NCI-H69 (cell line): ENCODE measurements around the gene FAM227A.
"Not testable (repeated sequence)": the region's sequence is repeated elsewhere in the genome, so short reads cannot be mapped to it uniquely, and the experiment has no call there.

ENCODE experiments used
- DNase-seq: peaks from one replicate; lab custom pipeline; 2025; lab: John Stamatoyannopoulos, UW

FAM227A gene

DNA sequence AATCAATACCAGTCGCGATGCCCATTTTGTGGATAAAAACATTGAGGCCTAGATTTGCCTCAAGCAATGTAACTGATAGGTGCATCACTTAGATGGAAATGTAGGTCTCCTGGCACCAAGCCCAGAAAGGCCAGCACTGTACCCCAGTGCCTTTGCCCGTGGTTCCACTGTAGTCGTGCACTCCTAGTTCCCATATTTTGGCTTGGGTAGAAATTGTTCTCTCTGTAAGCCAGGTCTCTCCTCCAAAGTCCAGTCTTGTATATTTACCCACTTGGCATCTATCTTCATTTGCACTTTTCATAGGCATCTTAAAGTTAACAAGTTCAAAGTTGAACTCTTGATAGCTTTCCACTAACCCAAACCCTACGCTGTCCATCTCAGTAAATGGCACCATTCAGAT is 44.6 kb downstream of the FAM227A start:
- DNase-seq, result no peak

DNA sequence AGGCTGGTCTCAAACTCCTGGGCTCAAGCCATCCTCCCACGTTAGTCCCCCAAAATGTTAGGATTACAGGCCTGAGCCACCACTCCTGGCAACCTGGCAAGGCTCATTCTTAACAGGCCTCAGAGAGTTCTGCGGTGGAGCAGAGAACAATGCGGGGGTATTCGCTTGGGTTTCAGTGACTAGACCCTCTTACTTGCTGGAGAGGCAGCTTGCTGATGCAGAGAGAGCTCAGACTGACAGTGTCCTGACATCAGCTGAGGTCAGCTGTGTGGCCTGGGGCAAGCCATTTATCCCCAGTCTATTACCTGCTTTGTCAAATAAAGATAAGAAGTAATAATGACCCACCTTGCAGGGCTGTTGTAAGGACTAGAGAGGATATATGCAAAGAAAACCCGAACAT is 46.0 kb downstream of the FAM227A start:
- no peak for DNase-seq

DNA sequence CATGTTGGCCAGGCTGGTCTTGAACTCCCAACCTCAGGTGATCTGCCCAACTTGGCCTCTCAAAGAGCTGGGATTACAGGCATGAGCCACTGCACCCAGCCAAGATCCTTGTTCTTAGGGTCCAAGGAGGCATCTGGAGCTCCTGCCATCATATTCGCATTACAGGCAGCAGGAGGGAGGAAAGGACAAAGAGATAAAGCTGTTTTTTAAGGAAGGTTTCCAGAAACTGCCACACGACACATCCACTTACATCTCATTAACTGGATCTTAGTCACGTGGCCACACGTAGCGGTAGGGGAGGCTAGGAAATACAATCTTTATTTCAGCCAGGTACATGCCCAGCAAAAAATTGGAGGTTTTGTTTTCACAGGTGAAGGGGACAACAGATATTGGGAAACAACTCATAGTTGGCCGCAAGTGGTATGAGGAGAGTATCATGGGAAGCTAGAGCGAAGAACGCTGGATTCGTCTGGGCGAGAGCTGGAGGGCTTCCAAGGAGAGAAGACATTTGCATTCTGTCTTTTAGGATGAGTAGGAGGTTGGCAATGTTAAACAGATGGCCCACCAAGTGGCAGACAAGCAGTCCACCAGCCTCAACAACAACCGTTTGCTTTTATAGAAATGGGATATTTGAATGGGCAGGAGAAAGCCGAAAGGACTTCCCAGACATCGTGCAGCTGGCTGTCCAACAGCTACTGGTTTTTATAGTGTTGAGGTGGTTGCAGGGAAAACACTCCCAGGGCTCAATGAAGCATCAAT is 47.0 kb downstream of the FAM227A start:
- DNase-seq, result no peak

DNA sequence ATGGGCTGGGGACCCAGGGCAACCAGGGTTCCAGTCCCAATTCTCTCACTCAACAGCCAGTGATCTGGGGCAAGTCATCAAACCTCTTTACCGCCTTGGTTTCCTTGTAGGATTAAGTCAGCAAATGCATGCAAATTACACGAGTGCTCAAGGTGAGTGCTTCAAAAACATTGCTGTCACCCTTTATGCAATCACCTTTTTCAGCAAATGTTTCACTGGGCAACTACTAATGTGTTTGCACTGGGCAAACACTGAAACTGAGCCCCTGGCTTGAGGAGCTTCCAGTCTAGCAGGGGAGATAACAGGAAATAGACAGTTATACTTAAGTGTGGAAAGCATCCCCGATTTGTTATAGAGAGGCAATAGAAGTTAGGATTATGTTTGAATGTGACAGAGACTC is 48.5 kb downstream of the FAM227A start:
- peak; percentile 79 for DNase-seq

DNA sequence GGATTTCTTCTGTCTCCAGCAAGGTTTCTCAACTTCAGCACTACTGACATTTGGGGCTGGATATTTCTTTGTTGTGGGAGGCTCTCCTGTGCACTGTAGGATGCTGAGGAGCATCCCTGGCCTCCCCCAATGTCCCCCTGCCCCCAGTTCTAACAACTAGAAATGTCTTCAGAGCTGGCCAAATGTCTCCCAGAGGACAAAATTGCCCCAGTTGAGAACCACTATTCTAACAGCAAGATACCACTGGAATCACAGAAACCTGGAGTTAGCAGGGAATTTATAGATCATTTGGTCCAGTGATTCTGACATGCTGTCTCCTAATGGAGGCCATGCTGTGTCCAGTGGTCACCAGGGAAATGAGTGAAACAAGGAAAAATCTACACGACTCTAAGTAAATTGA is 54.0 kb downstream of the FAM227A start:
- no peak for DNase-seq

DNA sequence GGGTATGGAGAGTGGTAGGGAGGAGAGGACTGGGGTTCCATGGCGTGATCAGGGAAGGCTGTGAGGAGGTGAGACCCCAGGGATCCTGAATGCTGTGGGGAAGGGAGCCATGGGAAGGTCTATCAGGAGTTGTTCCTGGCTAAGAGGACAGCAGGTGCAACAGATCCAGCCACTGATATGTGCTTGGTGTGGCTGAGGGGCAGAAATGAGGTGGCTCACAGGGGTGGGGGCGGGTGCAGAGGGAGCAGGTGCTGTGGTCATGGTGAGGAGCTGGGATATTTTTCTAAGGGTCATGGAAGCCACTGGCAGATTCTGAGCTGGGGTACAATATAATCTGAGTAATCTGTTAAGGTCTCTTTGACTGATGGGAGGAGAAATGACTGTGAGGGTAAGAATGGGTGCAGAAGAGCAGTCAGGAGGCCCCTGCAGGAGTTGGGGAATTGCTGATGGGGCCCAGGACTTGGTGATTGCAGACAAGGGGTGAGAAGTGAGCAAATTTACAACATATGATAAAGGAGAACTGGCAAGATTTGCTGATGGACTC is 54.9 kb downstream of the FAM227A start:
- DNase-seq, result no peak

DNA sequence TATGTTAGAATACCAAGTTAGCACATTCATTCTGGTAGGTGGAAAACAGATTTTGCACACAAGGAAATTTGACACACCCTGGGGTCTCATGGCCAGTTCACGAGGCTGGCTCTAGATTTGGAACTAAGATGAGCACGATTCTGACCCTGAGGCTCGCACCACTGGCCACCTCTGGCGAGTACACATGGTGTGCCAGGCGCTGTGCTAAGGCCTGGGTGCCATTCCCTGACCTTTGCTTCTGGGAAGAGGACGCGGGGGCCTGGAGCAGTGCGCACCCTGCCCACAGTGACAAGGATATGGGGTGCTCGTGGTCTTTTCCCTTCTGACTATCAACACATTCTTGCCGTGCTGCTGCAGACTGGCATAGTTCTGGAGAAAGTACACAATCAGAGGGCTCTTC is 56.7 kb downstream of the FAM227A start:
- no peak for DNase-seq

DNA sequence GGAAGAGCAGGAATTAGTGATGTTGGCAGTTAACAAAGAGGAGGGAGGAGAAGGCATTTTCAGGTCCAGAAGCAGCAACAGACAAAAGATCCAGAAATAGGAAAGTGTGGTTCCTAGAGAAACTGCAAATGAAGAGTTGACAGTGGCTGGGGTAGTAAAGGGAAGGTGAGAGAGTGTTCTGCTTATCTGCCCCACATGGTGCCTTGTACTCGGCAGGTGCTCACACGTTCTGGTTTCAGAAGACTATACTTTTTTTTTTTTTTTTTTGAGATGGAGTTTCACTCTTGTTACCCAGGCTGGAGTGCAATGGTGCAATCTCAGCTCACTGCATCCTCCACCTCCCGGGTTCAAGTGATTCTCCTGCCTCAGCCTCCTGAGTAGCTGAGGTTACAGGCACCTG is 73.3 kb downstream of the FAM227A start:
- DNase-seq, result not testable (repeated sequence)

DNA sequence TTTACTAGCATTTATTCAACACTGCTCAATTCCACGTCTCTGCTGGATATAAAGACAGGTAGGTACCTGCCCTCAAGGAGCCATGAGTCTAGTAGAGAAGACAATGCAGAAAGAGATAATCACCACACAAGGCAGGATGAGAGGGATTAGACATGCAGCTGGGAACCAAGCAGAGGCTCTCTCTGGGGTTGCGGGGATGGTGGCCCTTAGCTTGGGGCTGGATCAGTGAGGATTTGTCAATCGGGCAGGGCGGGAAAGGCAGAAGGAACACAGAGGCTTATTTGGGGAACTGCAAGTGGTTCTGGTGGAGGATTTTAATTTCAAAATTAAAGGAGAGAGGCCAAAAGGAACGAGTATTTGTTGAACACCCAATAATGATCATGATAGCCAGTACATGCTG is 77.7 kb downstream of the FAM227A start:
- no peak for DNase-seq

DNA sequence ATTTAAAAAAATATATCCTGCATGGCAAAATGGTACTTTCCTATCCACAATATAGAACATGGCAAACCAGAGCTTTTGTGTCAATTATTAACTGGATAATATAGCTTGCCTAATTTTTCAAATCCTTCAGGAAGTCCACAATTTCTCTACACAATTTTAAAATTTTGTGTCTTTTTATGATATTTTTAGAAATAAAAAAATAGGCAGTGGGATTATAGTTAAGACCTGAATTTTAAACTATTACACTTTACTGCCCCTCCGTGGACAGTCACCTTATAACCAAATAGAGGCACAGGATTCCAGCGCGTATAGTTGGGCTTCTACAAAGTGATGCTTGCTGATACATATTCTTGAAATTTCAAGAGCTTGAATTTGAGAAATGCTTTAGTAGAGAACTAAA is 84.1 kb downstream of the FAM227A start:
- DNase-seq, result peak; percentile 69

DNA sequence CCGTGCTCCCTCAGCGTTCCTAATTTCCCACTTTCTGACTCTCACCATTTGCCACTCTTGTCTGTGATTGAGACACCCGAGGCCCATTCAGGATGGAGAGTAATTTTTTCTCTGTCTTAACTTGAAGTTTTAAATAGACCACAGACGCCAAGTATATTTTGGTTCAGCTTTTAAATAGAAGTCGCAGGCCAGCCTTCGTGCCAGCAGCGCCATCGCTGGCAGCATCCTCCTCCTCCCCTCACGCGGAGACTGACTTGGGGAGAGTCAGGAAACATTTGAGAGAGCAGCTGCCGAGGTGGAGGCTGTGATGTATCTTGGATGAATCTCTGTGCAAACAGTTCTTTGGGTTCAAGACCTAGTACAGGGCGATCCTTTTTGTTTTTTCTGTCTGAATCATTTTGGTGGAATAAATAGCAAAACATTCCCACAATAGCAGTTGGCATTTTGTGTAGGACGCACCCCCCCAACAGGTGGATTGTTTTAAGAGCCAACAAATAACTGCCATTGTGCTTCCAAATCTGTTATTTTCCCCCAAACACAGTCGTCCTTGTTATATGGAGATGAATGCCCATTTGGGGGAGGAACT is 85.3 kb downstream of the FAM227A start:
- DNase-seq, result peak; percentile 80

DNA sequence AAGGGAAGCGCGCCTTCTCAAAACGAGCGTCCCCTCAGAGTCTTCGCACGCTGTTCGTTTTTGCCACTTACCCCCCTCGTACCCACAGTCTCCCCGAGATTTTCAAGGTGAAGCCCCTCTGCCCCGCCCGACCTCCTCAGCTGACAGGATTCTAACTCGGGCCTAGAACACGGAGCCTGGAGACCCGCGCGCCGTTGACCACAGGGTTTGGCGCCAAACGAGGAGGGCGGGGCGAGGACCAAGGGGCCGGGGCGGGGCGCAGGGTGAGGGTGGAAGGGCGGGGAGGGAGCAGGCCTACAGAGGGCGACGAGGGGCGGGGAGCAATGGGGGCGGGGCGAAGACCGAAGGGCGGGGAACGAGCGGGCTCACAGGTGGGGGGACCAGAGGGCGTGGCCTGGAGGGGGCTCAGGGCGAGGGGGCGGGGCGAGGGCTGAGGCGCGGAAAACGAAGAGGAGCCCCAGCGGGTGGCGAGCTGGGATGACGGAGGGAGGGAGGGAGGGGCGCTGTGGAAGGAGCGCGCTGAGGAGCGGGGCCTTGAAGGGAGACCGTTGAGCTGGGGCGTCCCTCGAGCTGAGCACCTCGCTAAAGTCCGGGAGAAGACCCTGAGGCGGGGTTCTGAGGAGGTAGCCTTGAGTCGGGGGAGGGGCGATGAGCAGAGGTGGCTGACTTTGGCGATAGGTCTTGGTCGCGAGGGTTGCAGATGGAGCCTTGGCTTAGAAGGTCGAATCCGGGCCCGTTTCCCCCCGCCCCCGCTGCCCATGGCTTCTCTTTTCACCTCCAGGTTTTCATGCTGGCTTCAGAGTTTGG is 86.0 kb downstream of the FAM227A start, which contains the start of gene DMC1:
Gene DMC1 (minus strand): TSS at position 212 of the 807 bp plus-strand sequence. CDS start 1,927 bp downstream, outside the sequence.
- peak; percentile 98 for DNase-seq

DNA sequence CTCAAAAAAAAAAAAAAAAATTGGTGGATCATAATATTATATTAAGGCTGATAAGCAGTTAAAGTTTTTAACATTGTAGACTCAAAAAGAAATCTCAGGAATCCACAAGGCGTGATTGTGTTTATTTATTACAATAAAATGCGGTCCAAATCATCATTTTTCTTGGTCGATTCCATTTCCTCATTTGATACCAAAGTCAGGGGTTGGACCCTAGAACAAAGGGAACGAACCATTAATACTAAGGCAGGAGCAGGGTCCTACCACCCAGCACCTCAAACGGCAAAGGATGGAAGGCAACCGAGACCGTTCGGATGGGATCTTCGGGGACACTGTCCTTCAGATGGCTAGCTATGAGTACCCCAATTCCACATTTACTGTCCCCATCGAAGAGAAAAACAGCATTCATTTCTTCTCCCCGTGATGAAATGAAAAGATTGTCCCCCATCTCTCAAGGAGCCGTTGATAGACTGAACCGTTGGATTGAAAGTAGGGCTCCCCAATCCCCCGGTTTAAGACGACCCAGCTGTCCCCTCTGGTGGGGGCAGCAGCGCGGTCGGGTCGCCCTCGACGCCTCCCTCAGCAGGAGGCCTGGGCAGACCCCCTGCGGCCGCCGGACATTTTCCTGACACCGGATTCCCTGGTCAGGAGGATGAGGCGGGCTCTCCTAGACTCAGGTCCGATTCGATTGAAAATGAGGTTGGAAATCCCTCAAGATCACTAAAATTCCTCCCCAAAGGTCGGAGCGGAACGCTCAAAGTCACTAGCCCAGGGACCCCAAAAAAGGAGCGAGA is 86.8 kb downstream of the FAM227A start:
- peak; percentile 59 for DNase-seq

DNA sequence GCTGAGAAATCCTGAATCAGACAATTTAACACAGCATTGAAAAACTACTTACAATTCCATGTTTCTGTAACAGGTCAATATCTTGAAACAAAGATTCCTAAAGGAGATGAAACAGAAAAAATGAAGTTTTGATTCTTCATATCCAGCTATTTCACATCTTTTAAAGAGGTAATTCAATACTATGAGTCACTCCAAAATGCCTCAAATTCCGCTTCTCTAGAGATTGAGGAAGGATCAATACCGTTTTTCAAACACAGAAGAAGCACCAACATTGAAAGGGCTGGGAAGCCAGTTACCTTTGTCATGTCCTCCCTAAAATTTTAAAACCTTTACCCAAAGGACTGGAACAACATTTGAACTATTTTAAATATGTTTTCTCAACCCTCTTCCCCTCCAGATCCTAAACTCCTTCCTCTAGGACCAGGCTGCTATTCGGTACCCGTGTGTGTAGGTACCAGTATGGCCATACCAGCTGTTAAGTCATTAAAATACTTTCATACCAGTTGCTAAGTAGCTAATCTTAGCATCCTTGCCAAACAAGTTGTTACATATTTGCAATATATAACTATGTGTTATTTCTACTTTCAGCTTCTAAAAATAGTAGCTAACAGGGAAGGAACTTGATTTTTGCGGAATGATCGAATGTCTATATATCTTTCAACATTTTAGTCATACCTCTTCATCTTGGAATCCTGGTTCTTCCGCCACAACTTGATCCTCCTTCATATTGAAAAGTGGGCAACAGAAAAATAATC is 88.5 kb downstream of the FAM227A start:
- no peak for DNase-seq

DNA sequence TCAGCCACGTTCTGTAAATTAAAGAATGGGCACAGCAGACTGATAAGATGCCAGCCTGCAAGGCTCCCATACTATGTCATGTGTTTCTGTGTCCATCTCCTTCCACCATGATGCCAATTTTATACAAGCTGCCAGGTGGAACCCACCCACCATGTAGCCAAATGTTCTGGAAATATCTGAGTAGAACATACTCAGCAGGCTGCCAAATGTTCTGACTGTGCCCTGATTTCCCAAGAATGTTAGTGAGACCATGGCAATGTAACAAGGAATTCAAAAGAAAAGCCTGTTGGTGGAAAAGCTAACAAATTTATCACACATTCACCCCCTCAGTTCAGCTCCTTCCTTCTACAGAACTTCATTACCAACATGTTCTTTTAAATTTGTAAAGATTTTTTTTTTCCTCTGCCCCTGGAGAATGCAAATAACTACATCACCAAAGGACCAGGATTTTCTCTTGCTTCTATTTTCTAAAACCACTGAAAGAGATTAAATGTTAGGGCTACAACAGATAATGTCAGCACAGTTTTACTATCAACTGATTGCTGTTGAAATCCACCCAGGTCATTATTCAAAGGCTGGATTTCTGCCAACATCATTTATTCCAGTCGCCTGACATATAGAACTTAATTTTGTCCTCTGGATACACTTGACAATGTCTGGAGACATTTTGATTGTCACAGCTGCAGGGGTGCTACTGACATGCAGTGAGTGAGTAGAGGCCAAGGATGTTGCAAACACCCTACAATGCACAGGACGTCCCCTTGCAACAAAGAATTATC is 89.3 kb downstream of the FAM227A start:
- DNase-seq, result peak; percentile 52

DNA sequence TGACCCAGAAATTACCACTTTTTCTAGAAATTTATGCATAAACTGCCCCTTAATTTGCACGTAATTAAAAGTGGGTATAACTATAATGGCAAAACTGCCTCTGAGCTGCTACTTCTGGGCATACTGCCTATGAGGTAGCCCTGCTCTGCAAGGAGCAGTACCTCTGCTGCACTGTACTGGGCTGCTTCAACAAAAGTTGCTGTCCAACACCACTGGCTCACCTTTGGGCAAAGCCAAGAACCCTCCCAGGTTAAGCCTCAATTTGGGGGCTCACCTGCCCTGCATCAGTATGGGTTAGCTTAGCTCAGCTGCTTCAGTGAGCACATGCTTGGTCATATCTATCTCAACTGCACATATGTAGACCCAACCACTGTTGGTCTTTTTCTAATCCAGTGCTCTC is 90.8 kb downstream of the FAM227A start:
- DNase-seq, result no peak

DNA sequence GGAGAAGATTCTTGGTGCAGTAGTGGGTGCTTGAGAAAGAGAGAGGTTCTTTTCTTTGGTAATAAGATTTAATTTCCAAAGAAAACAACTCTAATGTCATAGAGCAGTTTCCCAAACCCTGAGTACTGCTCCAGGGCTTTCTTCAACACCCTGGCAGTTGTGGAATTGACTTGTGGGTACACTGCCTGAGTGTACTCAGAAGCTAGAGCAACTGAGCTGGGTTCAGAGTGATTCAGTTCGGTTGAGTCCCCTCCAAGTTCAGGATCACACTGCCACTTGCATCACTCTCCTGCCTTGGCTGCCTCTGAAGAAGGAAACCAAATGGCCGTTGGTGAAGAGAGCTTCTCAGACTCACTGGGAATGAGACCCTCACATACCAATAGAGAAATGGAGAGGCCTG is 91.5 kb downstream of the FAM227A start:
- DNase-seq, result no peak

DNA sequence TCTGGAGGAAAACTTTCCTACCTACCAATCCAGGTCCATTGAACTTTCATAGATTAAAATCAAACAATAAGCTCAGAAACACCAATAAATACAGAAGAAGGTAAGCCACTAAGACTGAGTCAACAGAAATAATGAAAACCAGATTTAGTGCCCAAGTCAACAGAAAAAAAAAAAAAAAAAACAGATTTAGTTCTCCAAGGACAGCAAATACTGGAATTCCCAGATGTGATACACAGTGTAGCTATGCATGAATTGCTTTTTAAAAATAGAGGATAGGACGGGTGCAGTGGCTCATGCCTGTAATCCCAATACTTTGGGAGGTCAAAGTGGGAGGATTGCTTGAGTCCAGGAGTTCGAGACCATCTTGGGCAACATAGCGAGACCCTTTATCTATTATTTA is 101.9 kb downstream of the FAM227A start:
- DNase-seq, result no peak

DNA sequence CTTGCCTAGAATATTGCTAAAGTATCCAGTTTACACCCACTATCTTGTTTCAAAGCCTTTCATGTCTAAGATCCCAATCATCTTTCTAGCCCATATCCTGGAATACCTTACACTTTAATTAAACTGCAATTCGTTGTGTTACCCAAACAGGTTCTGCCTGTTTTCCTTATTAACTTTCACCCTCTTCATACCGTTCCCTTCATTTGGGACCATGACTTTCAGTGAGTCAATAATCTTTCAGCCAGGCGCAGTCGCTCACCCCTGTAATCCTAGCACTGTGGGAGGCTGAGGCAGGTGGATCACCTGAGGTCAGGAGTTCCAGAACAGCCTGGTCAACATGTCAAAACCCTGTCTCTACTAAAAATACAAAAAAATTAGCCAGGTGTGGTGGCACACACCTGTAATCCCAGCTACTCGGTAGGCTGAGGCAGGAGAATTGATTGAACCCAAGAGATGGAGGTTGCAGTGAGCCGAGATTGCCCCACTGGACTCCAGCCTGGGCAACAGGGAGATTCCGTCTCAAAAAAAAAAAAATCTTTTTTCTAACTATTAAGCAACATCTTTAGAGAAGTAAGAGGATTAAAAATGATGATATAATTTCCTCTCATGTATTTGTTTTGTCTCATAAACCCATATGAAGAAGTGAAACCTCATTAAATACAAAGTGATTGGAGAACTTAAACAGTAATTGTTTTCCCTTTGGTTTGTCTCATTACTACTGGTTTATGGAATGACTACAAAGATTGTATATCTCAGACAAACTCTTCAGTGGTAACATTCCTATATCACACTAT is 106.9 kb downstream of the FAM227A start:
- DNase-seq, result no peak
